HepG2 (cell line): Measurements from ENCODE around the gene MXRA8. TPM values are rescaled to one million over a fixed set of nuclear protein-coding genes. Genes with fewer than 3 reads are reported as not detected.

ENCODE experiments used
- DMAP1 ChIP-seq: IDR thresholded peaks from 2 replicates; pipeline ENCODE4 v1.6.1; 2016
- ESRRA ChIP-seq: sonication (generic); formaldehyde crosslinking; IDR thresholded peaks from 2 replicates; pipeline ENCODE4 v1.5.1; 2020; ENCODE audit warnings: mild to moderate bottlenecking, low read depth, missing genetic modification reagents
- GTF3A ChIP-seq: sonication (generic); formaldehyde crosslinking; conservative IDR thresholded peaks from 2 replicates; pipeline ENCODE4 v1.4.0; 2020; ENCODE audit warnings: mild to moderate bottlenecking, missing genetic modification reagents
- KDM4B ChIP-seq: sonication (generic); formaldehyde crosslinking; IDR thresholded peaks from 2 replicates; pipeline ENCODE4 v1.4.0; 2020; ENCODE audit warnings: missing genetic modification reagents
- KLF9 ChIP-seq: IDR thresholded peaks from 2 replicates; pipeline ENCODE4 v1.6.1; 2016; ENCODE audit warnings: low read depth
- MIXL1 ChIP-seq: IDR thresholded peaks from 2 replicates; pipeline ENCODE4 v1.6.1; 2016
- NFE2L2 ChIP-seq: fragments of 150-350 bp; IDR thresholded peaks from 2 replicates; pipeline ENCODE4 v1.6.1; 2014; ENCODE audit warnings: low read length
- NFIC ChIP-seq: IDR thresholded peaks from 2 replicates; pipeline ENCODE4 v1.6.1; 2012; ENCODE audit warnings: mild to moderate bottlenecking, low read length, inconsistent platforms
- POLR2AphosphoS2 ChIP-seq: IDR thresholded peaks from 2 replicates; pipeline ENCODE4 v1.6.1; 2011; ENCODE audit warnings: low read depth, low read length, improper control_type of control experiment
- RBM39 ChIP-seq: fragments of 200-400 bp; formaldehyde crosslinking; IDR thresholded peaks from one replicate; pipeline ENCODE4 v1.6.1; 2018; ENCODE audit warnings: antibody characterized with exemption, mild to moderate bottlenecking, low read depth, low read length; ENCODE audit not compliant: poor library complexity, severe bottlenecking
- SMARCE1 ChIP-seq: fragments of 450-650 bp; IDR thresholded peaks from 2 replicates; pipeline ENCODE4 v1.6.1; 2017; ENCODE audit warnings: borderline replicate concordance
- STAT5B ChIP-seq: sonication (generic); formaldehyde crosslinking; IDR thresholded peaks from 2 replicates; pipeline ENCODE4 v1.4.0; 2020; ENCODE audit warnings: missing genetic modification reagents
- ZNF251 ChIP-seq: sonication (generic); formaldehyde crosslinking; IDR thresholded peaks from 2 replicates; pipeline ENCODE4 v1.9.0; 2021; ENCODE audit warnings: mild to moderate bottlenecking, missing genetic modification reagents
- ZNF350 ChIP-seq: sonication (generic); formaldehyde crosslinking; IDR thresholded peaks from 2 replicates; pipeline ENCODE4 v1.4.0; 2020; ENCODE audit warnings: mild to moderate bottlenecking, low read depth, missing genetic modification reagents, borderline replicate concordance
- ZNF556 ChIP-seq: sonication (generic); formaldehyde crosslinking; IDR thresholded peaks from 2 replicates; pipeline ENCODE4 v1.4.0; 2020; ENCODE audit warnings: mild to moderate bottlenecking, missing genetic modification reagents, borderline replicate concordance
- ZNF589 ChIP-seq: sonication (generic); formaldehyde crosslinking; conservative IDR thresholded peaks from 2 replicates; pipeline ENCODE4 v1.8.0; 2022; ENCODE audit warnings: mild to moderate bottlenecking, moderate library complexity, missing genetic modification reagents
- ZNF766 ChIP-seq: sonication (generic); formaldehyde crosslinking; IDR thresholded peaks from 2 replicates; pipeline ENCODE4 v1.5.0; 2020; ENCODE audit warnings: missing genetic modification reagents, borderline replicate concordance
- ZNF773 ChIP-seq: sonication (generic); formaldehyde crosslinking; IDR thresholded peaks from 2 replicates; pipeline ENCODE4 v1.4.0; 2020; ENCODE audit warnings: missing genetic modification reagents, borderline replicate concordance
- polyA plus RNA-seq, 8 experiments: library from polyadenylated mRNA; depleted of rRNA in 3 of 8; stranded (reverse) in 7 of 8; unstranded in 1 of 8; fragments of >200 nt; fragmentation: Illumina TruSeq in 4 of 8; extraction: Trizol in 4 of 8; gene quantifications; 2 replicates each; pipeline versions ENCODE4 v1.2.1 to v1.2.3, GENCODE V29; 2011 to 2016; ENCODE audit warnings: low read depth in 4 of 8, missing spikeins in 1 of 8, mixed read lengths in 1 of 8; ENCODE audit not compliant: insufficient read depth in 1 of 8
- total RNA-seq, 5 experiments: library from RNA; depleted of rRNA; stranded (reverse); fragments of >200 nt; fragmentation: Illumina TruSeq; extraction: Trizol; gene quantifications; 2 replicates each; pipeline ENCODE4 v1.2.3, GENCODE V29; 2016; ENCODE audit warnings: low read depth in 1 of 5
- TF ChIP-seq, protein P1 (sequence below): IDR thresholded peaks from 2 replicates; pipeline ENCODE4 v1.6.1; 2016; ENCODE audit warnings: low read depth, borderline replicate concordance
- TF ChIP-seq, protein P2 (sequence below): sonication (generic); formaldehyde crosslinking; IDR thresholded peaks from 2 replicates; pipeline ENCODE4 v1.4.0; 2020; ENCODE audit warnings: missing genetic modification reagents, borderline replicate concordance
- TF ChIP-seq, protein P3 (sequence below): sonication (generic); formaldehyde crosslinking; IDR thresholded peaks from 2 replicates; pipeline ENCODE4 v1.8.0; 2022; ENCODE audit warnings: mild to moderate bottlenecking, missing genetic modification reagents
- TF ChIP-seq, protein P4 (sequence below): sonication (generic); formaldehyde crosslinking; IDR thresholded peaks from 2 replicates; pipeline ENCODE4 v1.5.0; 2020; ENCODE audit warnings: mild to moderate bottlenecking, missing genetic modification reagents
- TF ChIP-seq, protein P5 (sequence below): IDR thresholded peaks from 2 replicates; pipeline ENCODE4 v1.6.1; 2016

The MXRA8 gene
- total and polyA plus RNA-seq, 2 of the 13 experiments (the other 11 are each of a cell fraction or from before 2014, with no cell fraction given): 19.8 to 44.8 TPM

DNA sequence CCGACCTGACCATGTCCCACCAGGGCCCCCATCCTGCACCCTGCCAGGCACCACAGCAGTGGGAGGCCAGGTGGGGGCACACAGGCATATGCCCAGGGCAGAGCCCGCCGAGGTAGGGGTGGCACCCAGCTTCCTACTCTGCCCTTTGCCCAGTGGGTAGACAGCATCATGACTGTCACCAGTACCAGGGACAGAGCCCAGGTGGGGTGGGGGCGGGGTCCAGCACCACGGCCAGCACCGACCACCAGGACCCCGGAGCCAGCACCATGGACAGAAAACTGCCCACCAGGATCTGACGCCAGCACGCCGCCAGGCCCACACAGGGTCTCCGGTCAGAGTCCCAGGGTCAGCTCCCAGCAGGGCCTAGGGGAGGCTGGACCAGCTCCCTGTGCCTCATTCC, 23.5 kb downstream of the MXRA8 start (continued):
- TF ChIP-seq, protein P1, sequence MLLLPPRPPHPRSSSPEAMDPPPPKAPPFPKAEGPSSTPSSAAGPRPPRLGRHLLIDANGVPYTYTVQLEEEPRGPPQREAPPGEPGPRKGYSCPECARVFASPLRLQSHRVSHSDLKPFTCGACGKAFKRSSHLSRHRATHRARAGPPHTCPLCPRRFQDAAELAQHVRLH (CRISPR knock-in tag): 0 out of 2 replicates have a peak, but pooled peaks have one; percentile 30
- TF ChIP-seq NFIC (no peak), STAT5B (CRISPR knock-in tag) (peak; percentile 81; the same call in 1 of the 2 replicates), ZNF766 (CRISPR knock-in tag) (no peak), ZNF589 (CRISPR knock-in tag) (peak; percentile 69; the same call in 1 of the 2 replicates), DMAP1 (CRISPR knock-in tag) (no peak), KDM4B (no peak), ZNF556 (CRISPR knock-in tag) (no peak), POLR2AphosphoS2 (no peak), MIXL1 (CRISPR knock-in tag) (no peak), RBM39 (no peak), KLF9 (CRISPR knock-in tag) (no peak), ZNF251 (CRISPR knock-in tag) (no peak), ESRRA (CRISPR knock-in tag) (no peak), SMARCE1 (no peak), GTF3A (CRISPR knock-in tag) (no peak), NFE2L2 (no peak), ZNF350 (CRISPR knock-in tag) (no peak), ZNF773 (CRISPR knock-in tag) (peak; percentile 70; the same call in 1 of the 2 replicates)
- TF ChIP-seq, protein P2, sequence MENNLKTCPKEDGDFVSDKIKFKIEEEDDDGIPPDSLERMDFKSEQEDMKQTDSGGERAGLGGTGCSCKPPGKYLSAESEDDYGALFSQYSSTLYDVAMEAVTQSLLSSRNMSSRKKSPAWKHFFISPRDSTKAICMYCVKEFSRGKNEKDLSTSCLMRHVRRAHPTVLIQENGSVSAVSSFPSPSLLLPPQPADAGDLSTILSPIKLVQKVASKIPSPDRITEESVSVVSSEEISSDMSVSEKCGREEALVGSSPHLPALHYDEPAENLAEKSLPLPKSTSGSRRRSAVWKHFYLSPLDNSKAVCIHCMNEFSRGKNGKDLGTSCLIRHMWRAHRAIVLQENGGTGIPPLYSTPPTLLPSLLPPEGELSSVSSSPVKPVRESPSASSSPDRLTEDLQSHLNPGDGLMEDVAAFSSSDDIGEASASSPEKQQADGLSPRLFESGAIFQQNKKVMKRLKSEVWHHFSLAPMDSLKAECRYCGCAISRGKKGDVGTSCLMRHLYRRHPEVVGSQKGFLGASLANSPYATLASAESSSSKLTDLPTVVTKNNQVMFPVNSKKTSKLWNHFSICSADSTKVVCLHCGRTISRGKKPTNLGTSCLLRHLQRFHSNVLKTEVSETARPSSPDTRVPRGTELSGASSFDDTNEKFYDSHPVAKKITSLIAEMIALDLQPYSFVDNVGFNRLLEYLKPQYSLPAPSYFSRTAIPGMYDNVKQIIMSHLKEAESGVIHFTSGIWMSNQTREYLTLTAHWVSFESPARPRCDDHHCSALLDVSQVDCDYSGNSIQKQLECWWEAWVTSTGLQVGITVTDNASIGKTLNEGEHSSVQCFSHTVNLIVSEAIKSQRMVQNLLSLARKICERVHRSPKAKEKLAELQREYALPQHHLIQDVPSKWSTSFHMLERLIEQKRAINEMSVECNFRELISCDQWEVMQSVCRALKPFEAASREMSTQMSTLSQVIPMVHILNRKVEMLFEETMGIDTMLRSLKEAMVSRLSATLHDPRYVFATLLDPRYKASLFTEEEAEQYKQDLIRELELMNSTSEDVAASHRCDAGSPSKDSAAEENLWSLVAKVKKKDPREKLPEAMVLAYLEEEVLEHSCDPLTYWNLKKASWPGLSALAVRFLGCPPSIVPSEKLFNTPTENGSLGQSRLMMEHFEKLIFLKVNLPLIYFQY (CRISPR knock-in tag): no peak
- TF ChIP-seq, protein P3, sequence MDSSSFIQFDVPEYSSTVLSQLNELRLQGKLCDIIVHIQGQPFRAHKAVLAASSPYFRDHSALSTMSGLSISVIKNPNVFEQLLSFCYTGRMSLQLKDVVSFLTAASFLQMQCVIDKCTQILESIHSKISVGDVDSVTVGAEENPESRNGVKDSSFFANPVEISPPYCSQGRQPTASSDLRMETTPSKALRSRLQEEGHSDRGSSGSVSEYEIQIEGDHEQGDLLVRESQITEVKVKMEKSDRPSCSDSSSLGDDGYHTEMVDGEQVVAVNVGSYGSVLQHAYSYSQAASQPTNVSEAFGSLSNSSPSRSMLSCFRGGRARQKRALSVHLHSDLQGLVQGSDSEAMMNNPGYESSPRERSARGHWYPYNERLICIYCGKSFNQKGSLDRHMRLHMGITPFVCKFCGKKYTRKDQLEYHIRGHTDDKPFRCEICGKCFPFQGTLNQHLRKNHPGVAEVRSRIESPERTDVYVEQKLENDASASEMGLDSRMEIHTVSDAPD (CRISPR knock-in tag): no peak
- TF ChIP-seq, protein P4, sequence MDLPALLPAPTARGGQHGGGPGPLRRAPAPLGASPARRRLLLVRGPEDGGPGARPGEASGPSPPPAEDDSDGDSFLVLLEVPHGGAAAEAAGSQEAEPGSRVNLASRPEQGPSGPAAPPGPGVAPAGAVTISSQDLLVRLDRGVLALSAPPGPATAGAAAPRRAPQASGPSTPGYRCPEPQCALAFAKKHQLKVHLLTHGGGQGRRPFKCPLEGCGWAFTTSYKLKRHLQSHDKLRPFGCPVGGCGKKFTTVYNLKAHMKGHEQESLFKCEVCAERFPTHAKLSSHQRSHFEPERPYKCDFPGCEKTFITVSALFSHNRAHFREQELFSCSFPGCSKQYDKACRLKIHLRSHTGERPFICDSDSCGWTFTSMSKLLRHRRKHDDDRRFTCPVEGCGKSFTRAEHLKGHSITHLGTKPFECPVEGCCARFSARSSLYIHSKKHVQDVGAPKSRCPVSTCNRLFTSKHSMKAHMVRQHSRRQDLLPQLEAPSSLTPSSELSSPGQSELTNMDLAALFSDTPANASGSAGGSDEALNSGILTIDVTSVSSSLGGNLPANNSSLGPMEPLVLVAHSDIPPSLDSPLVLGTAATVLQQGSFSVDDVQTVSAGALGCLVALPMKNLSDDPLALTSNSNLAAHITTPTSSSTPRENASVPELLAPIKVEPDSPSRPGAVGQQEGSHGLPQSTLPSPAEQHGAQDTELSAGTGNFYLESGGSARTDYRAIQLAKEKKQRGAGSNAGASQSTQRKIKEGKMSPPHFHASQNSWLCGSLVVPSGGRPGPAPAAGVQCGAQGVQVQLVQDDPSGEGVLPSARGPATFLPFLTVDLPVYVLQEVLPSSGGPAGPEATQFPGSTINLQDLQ (CRISPR knock-in tag): peak; percentile 58; the same call in 1 of the 2 replicates
- TF ChIP-seq, protein P5, sequence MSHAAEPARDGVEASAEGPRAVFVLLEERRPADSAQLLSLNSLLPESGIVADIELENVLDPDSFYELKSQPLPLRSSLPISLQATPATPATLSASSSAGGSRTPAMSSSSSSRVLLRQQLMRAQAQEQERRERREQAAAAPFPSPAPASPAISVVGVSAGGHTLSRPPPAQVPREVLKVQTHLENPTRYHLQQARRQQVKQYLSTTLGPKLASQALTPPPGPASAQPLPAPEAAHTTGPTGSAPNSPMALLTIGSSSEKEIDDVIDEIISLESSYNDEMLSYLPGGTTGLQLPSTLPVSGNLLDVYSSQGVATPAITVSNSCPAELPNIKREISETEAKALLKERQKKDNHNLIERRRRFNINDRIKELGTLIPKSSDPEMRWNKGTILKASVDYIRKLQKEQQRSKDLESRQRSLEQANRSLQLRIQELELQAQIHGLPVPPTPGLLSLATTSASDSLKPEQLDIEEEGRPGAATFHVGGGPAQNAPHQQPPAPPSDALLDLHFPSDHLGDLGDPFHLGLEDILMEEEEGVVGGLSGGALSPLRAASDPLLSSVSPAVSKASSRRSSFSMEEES (CRISPR knock-in tag): 0 out of 2 replicates have a peak, but pooled peaks have one; percentile 23
